HG03139 (cell line): ENCODE results near the gene ARHGEF4.

Source experiments
- ATAC-seq: cut with Tn5 transposase; IDR thresholded peaks from one replicate; pipeline ENCODE4 v1.9.1; 2021; ENCODE audit not compliant: unreplicated experiment

The ARHGEF4 gene, protein sequence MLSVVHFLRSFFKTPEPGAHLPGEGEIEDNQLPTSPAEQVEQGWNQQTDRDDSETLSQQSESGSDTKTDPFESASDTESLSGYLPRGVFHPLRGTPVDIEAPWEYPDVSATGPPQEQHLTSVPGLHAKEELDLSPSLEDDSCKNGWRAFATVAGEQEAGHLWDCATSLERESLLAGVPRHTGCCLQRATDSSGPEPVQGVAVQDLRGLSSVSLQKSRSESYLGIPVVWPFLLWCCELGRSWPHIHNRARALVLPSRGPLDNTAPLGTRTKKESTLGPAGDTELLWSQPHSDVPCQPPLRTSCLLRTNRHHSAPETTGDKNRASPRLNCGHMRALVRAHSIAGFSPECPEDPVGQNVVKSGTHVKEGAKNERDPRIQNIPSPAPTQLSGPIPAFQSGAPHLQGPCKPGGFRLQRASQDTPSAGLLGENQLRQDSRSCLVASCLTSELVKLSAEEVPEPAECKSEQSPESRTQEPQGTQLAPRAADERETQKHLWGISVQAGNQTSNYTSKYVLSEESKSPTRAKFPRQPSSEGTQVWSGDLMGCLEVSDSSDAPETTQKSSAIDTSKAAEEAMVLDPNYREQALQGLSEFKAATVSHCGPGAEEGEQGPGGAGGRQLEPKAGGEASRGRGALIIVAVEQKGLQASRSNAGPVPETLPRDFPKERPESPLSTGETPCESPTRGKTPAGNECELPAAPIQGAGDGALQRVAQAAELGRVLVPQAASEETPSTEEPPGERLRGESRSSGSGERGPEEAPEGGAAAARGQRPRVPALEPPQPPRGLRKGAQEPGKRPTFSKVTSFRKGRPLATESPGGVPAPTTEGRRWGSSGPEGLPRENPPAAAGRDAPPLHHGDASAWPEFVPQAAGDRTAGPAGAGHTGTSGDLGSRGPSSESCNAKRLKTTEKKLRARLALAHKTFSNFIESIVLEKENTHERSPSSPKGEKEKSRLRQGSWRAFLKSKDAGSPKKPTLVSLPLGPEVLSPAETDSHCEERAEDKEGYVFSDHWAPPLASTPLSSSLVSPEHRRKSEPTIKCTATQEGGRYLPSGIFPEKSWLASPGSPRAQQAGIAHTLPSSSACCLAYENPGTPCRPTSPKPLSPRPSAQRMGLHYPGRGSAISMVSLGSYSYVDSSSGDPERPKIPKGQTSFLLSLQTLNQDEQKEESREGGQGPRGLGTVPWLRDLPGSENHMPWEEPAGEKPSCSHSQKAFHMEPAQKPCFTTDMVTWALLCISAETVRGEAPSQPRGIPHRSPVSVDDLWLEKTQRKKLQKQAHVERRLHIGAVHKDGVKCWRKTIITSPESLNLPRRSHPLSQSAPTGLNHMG (N-terminal part only)

DNA sequence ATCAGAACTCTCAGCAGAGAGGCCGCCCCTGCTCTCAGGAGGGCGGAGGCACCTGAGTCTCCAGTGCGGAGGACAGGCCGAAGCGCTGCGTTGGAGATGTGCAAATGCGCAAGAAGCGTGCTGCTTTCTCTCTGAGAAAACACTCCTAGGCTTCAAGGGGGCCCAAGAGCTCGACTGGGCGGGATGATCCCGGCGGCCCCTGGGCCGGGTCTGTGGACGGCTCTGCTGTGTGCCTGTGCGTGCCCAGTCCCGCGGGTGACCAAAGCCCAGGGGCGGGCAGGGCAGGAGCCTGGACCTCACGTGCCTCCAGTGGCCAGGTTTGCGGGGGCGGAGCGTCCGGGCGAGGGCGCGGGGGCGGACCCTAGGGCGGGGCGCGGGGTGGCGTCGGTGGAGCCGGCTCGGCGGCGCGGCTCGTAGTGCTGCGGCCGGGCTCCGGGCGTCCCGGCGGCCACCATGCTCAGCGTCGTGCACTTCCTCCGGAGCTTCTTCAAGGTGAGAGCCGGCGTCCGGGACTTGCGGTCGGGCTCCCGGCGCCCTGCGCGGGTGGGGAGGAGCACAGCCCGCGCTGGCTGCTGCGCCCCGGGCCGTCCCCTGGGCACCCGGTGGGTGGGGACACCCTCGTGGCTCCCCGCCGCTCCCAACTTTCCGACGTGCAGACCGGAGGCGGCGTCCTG lies at the start of gene ARHGEF4:
ARHGEF4 (plus strand) TSS at position 414 of the 674 bp plus-strand sequence; CDS start at position 454, 40 bp downstream.
- peak; percentile 57 for ATAC-seq

GRCh38 chr2:130787841-130788240 lies 48.9 kb upstream of the ARHGEF4 start:
- no peak for ATAC-seq

DNA sequence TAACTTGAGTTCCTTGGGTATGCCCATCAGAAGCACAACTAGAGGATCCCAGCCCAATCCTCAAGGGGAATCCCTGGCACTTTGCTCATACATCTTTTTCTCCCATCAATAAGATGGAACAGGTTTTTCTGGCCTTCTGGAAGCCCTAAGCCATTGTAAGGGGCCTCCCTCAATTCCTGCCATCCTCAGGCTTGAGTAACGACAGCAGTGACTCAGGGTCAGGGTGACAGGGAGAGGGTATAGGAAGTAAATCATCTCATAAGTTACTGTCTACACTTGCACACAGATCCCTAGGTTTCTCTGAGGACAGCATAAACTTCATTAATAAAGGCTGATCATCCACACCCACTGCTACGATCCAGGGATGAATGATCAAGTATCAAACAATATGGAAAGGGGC lies 46.4 kb upstream of the ARHGEF4 start:
- no peak for ATAC-seq

DNA sequence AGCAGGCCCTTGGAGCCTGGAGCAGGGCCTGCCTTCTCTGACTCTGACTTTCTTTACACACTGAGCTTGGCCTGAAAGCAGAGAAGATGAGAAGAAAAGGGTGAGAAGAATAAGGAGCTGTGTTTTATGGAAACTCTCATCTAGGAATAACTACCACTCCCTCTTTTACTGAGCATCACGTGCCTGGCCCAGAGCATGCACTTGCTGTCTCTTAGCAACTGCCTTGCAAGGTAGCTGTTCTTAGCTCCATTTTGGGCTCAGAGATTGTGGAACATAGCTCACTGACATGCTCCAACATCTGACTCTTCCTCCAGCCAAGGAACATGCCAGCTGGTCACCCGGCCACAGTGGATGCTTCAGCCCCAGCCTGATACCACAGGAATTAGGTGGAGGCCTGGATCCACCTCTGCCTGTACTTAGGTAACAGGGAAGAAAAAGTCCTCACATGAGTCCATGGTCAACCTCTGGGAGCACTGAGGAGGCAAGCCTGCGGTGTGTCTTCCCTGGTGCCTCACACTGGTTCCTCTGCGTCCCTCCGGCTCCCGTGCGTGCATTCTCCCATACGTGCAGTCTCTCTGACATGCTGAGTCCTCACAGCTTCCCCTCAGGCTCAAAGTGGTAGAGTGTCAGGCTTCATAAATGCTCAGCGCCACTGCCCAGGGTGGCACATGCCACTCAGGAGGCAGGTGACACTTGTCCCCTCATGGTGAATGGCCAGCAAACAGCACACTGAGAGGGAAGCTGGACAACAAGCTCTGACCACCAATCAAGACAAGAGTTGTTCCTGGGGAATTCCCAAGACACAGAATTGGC lies 45.7 kb upstream of the ARHGEF4 start:
- no peak for ATAC-seq

GRCh38 chr2:130791617-130791939 lies 45.1 kb upstream of the ARHGEF4 start:
- ATAC-seq = no peak

DNA sequence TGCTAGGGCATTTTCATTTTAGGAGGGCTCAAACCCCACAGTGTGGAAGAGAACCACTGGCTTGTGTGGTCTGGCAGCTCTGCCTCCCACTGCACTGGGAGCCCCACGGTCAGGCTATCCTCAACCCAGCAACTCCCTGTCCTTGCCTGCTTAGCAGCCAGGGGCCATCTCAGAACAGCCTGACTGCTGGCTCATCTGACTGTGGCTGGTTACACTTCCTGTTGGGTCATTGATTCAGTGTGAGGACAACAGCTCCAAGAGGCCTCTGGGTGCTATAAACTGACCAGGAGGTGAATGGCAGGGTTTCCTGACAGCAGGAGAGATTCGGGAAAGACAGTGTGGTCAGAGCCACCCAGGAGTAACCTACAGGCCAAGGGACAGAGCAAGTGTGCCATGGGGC lies 41.3 kb upstream of the ARHGEF4 start:
- ATAC-seq = no peak

DNA sequence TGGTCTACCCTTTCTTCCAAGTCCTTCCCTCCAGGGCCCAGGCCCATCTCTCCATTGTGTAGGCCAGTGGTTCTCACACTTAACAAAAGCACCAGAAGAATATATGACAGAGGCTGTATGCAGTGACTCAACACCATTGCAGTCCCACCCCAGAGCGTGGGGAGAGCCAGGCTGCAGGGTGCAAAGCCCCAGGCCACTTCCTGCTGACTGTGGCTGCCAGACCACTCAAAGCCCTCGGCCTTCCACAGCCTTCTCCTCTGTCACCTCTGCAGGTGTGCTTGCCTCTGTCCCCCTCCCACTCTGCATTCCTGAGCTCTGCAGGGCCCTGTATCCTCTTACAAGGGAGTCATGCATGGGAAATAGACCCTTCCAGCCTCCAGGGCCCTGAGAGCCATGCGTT lies 40.4 kb upstream of the ARHGEF4 start:
- ATAC-seq = no peak

DNA sequence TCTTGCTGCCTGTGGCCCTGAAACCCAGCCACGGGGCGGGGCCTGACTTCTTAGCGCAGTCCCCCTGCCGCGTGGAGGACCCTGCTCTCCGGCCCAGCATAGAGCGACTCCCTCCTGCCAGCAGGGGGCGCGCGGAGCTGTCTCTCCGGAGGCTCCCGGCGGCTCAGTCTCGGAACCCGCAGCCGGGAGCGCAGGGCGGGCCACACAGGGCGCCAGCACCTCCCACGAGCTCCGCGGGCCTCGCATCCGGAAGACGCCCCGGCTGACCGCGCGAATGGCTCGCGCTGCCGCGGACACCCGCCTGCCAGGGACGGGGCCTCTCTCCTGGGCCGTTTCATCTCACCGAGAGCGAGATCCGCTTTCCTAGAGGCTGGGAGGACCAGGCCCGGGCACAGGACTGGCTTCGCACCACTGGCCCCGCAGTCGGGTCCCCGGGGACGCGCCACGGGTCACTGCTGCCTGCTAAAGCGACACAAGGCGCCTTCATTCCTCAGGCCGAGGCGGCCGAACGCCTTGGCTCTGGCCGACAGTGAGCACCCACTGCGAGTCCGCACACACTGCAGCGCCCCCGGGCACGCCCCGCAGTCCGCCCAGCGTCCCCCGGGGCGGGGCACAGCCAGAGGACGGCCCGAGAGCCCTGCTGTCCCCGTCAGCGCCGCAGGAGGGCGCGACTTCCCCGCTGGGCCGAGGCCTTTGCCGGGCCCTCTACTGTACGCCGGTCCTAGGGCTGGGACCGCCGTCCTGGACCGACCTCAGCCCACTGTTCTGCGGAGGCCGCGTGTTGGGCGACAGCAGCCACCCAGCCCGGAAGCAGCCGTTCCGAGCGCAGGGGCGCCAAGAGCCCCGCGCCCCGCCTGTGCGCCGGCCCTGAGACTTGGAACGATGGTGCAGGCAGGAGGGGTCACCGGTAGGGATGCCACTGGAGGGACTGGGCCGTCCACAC lies 39.0 kb upstream of the ARHGEF4 start:
- ATAC-seq = peak; percentile 91

DNA sequence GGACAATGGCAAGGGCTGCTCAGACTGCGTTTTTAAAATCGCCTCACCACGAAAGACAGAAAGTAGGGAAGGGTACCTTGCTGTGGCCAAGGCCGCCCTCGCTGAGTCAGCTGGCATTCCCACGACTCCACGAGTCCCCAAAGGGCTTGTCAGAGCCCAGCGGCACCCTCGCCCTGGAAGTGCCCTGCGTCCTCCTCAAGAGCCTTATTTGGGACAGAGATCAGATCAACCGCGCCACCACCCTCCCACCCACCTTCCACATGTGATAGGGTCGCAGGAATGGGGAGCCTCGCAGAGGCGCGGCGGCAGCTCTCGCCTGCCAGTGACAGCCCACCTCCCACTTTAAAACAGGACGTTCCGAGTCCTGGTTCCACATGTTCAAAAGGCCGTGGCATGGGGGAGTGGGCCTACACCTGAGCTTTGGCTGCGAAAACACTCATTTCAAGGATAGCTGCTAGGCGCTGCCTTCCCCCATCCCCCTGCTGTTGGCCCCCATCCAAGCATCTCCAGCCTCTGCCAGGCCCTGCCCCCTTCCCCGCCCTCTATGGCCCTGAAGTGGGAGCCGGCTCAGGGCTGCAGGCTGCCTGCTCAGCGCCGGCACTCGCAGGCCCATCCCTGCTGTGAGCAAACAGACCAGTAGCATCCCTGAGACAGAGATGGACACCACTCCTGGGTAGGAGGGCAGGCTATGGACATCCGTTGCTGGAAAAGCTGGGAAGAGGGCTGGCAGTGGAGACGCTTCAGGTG lies 38.1 kb upstream of the ARHGEF4 start:
- no peak for ATAC-seq

GRCh38 chr2:130799295-130799694 lies 37.4 kb upstream of the ARHGEF4 start:
- no peak for ATAC-seq

DNA sequence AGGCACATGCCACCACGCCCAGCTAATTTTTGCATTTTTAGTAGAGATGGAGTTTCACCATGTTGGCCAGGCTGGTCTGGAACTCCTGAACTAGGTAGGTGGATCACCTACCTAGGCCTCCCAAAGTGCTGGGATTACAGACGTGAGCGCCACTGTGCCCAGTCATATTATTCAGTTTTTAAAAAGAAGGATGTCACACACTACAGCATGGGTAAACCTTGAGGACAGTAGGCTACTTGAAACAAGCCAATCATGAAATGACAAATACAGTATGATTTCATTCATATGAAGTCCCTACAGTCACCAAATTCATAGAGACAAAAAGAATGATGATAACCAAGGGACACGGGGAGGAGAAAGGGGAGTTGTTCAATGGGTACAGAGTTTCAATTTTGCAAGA lies 31.1 kb upstream of the ARHGEF4 start:
- no peak for ATAC-seq

GRCh38 chr2:130806370-130806769 lies 30.3 kb upstream of the ARHGEF4 start:
- no peak for ATAC-seq

DNA sequence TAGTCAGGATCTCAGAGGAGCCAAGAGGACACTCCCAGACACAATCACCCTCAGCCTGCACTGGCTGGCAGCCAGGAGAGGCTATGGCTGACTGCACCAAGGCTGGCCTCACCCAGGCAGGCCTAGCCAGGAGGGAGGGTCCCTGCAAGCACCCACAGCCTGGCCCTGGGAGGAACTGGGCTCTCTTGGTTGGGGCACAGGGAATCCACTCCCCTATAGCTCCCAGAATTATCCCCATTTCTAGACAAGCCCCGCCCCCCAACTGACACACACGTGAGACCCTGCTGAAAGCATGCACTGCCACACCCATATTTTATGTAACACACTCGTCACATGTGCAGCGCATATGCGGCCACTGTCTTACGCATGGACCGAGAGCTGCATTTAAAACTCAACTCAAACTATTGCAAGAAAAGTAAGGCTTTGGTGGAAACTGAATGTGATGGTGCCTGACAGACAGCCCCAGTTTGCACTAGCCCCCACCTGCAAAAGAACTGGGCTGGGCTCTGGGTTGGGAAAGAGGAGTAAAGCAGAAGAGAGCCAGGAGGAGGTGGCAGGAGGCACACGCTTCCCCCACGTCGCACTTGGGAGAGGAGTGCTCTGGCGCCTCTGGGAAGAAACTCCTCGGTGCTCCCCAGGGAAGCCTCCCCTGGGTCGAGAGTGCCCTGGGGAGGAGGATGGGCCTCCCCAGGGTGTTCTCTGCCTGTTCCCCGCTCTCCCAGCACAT lies 28.9 kb upstream of the ARHGEF4 start:
- no peak for ATAC-seq

- no peak for ATAC-seq
These were observed 28.0 kb upstream of the ARHGEF4 start for GRCh38 chr2:130808482-130809268.

- no peak for ATAC-seq
These were observed 26.2 kb upstream of the ARHGEF4 start for GRCh38 chr2:130810490-130810889.

DNA sequence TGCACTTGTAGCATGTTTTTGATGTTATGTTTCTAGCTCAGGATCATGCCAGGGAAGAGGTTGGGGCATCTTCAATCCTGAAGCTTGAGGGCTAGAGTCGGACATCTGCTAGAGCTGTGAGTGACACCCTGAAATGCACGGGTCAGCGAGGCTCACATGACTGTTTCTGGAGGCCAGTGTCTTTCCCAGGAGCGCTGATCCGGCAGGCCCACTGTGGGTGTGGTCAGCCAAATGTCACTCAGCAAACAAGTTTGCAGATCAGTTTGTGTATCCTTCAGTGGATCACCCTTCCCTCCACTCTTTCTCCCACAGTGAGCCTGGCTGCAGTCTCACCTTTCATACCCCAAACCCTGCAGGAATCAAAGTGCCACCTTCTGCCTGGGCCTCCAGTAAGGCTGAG lies 23.0 kb upstream of the ARHGEF4 start:
- no peak for ATAC-seq
